ENCODE measurements around the gene KIF5C. TPM values are rescaled to one million over a fixed set of nuclear protein-coding genes. Genes with fewer than 3 reads are reported as not detected.

Gene KIF5C
- total RNA-seq, 4 donors from 2014 or later: 0.77 to 11.0 (median 1.9) TPM

DNA sequence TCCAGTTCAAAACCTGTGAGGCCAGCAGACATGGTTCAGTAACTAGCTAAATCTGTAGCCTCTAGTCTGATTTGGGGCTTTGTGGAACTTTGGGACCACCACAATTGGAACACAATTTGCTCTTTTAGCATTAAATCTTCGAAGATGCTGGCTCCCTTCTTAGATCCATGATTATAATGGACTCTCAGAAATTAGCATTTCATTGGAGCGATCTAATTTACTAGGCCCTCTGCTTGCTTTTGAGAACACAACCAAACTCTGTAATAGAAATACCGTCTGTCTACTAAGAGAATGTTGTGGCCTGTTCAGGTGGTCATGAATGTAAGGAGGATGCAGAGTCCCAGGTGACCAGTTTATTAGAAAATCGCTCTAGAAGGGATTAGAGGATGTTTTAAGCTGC is 93.3 kb downstream of the KIF5C start:
- H3K36me3 ChIP-seq: no peaks in the 10 kb centered on the region
- TF ChIP-seq CTCF (IDR thresholded peaks at IDR 0.05) (no peak), POLR2A (IDR thresholded peaks at IDR 0.05) (no peak)
- no peak overlapping the region for H3K4me3 ChIP-seq
- H3K27ac ChIP-seq: no peak overlapping the region
- no peaks in the 10 kb centered on the region for H3K27me3 ChIP-seq
- no peak for DNase-seq
- intact Hi-C loops (cut with DNase I; ENCODE audit: low total_unique reads): no loop called here
- no peaks in the 10 kb centered on the region for H3K4me1 ChIP-seq
- no peaks in the 10 kb centered on the region for H3K9me3 ChIP-seq

DNA sequence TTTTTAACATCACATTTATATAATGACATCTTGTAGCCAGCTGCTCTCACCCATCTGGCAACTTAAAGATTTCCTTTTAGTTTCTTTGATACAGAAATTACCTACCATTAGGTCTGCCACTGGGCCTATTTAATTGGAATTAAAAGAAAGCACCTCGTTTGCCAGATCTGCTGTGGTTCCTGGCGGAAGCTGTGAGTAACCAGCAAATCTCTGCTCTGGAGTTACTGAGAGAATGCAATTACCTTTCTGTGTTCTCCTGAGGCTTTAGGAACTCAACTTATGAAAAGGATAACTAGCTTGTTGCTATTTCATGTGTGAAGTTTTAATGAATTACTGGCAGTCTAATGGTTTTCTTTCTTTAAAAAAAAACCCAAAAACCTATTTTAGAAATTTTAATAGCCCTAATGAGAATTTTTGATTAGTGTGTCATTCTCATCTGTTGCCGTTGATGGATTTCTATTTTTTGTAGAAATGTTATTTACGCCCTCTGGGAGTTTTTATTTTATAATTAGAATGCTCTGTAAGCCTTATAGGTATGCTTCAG is 93.8 kb downstream of the KIF5C start:
- intact Hi-C loops (cut with DNase I; ENCODE audit: low total_unique reads): no loop called here

GRCh38 chr2:148969659-148970061 is 94.6 kb downstream of the KIF5C start:
- H3K27me3 ChIP-seq: no peaks in the 10 kb centered on the region
- DNase-seq: no peak
- H3K9me3 ChIP-seq: no peaks in the 10 kb centered on the region
- intact Hi-C loops (cut with DNase I; ENCODE audit: low total_unique reads): no loop called here
- H3K4me3 ChIP-seq: no peak overlapping the region
- no peaks in the 10 kb centered on the region for H3K4me1 ChIP-seq
- H3K27ac ChIP-seq: no peak overlapping the region
- TF ChIP-seq CTCF (IDR thresholded peaks at IDR 0.05): no peak
- TF ChIP-seq POLR2A (IDR thresholded peaks at IDR 0.05): no peak
- no peaks in the 10 kb centered on the region for H3K36me3 ChIP-seq

More for the DNA sequence above, 93.8 kb downstream of the KIF5C start:
- Histone ChIP-seq H3K36me3 (no peaks in the 10 kb centered on the region), H3K4me1 (no peaks in the 10 kb centered on the region), H3K27ac (no peak overlapping the region), H3K4me3 (no peak overlapping the region), H3K27me3 (no peaks in the 10 kb centered on the region), H3K9me3 (no peaks in the 10 kb centered on the region)
- no peak for TF ChIP-seq POLR2A (IDR thresholded peaks at IDR 0.05)
- no peak for TF ChIP-seq CTCF (IDR thresholded peaks at IDR 0.05)
- no peak for DNase-seq

- Histone ChIP-seq H3K4me3 (no peak overlapping the region), H3K36me3 (no peaks in the 10 kb centered on the region), H3K4me1 (no peaks in the 10 kb centered on the region), H3K27me3 (no peaks in the 10 kb centered on the region), H3K9me3 (no peaks in the 10 kb centered on the region), H3K27ac (no peak overlapping the region)
- intact Hi-C loops (cut with DNase I; ENCODE audit: low total_unique reads): no loop called here
- TF ChIP-seq CTCF (IDR thresholded peaks at IDR 0.05): no peak
- no peak for TF ChIP-seq POLR2A (IDR thresholded peaks at IDR 0.05)
- no peak for DNase-seq
Observed at GRCh38 chr2:148970385-148970784, 95.4 kb downstream of the KIF5C start.

- no peaks in the 10 kb centered on the region for H3K9me3 ChIP-seq
- no peaks in the 10 kb centered on the region for H3K4me1 ChIP-seq
- H3K36me3 ChIP-seq: no peaks in the 10 kb centered on the region
- H3K27me3 ChIP-seq: no peaks in the 10 kb centered on the region
- TF ChIP-seq CTCF (IDR thresholded peaks at IDR 0.05): no peak
- no peak for TF ChIP-seq POLR2A (IDR thresholded peaks at IDR 0.05)
- no peak overlapping the region for H3K4me3 ChIP-seq
- DNase-seq: no peak
- intact Hi-C loops (cut with DNase I; ENCODE audit: low total_unique reads): no loop called here
- no peak overlapping the region for H3K27ac ChIP-seq
Observed at GRCh38 chr2:148971547-148971946, 96.5 kb downstream of the KIF5C start.
